M059J (cell line): ENCODE data around the gene CKS1B. TPM values are rescaled to one million over a fixed set of nuclear protein-coding genes. Genes with fewer than 3 reads are reported as not detected.
A peak's percentile ranks its signal among the peaks of the same experiment; 100 is the strongest.

ENCODE experiments used
- DNase-seq: peaks from one replicate; pipeline ENCODE4 v3.0.0-alpha.2; 2012; ENCODE audit warnings: low read depth
- total RNA-seq: library from RNA; depleted of rRNA; stranded (reverse); fragments of >200 nt; shearing (Covaris generic); gene quantifications from 2 replicates; pipeline ENCODE4 v1.2.3, GENCODE V29; 2014; rRNA removed

CKS1B gene
- total RNA-seq, 1 experiment from 2014 or later = 338 TPM

GRCh38 chr1:155013632-155014031 lies 39.2 kb downstream of the CKS1B start:
- DNase-seq = no peak

GRCh38 chr1:155014709-155015508 lies 40.4 kb downstream of the CKS1B start:
- DNase-seq = no peak

- no peak for DNase-seq
Measured at GRCh38 chr1:155015527-155016230, 41.2 kb downstream of the CKS1B start.

GRCh38 chr1:155016231-155016831 lies 41.9 kb downstream of the CKS1B start:
- no peak for DNase-seq

GRCh38 chr1:155017041-155017945 lies 42.8 kb downstream of the CKS1B start:
- peak; percentile 96 for DNase-seq

- DNase-seq = no peak
Measured at GRCh38 chr1:155017946-155018316, 43.5 kb downstream of the CKS1B start.

GRCh38 chr1:155018617-155019348 lies 44.3 kb downstream of the CKS1B start:
- peak; percentile 51 for DNase-seq

GRCh38 chr1:155019377-155020245 lies 45.1 kb downstream of the CKS1B start:
- DNase-seq = no peak

GRCh38 chr1:155022136-155022926 lies 47.9 kb downstream of the CKS1B start:
- DNase-seq = peak; percentile 56

- peak; percentile 47 for DNase-seq
Measured at GRCh38 chr1:155022927-155023236, 48.4 kb downstream of the CKS1B start.

- no peak for DNase-seq
Measured at GRCh38 chr1:155023627-155024026, 49.1 kb downstream of the CKS1B start.

GRCh38 chr1:155024315-155024714 lies 49.8 kb downstream of the CKS1B start:
- DNase-seq = no peak

- DNase-seq = peak; percentile 39
Measured at GRCh38 chr1:155026154-155026553, 51.7 kb downstream of the CKS1B start.

GRCh38 chr1:155026588-155026987 lies 52.1 kb downstream of the CKS1B start:
- DNase-seq = peak; percentile 83

Other genes with a start within 250 kb of the CKS1B start
- 0.37 TPM in 1 of 2 replicates, not detected in the other for gene KCNN3, start 104.4 kb upstream of the CKS1B start, total RNA-seq
- gene PMVK, start 38.0 kb upstream of the CKS1B start, total RNA-seq = 5.5 and 6.2 TPM in 2 replicates
- gene PBXIP1, start 18.6 kb upstream of the CKS1B start, total RNA-seq = 66.7 and 97.9 TPM in 2 replicates
- 27.5 and 41.7 TPM in 2 replicates for gene PYGO2, start 12.9 kb upstream of the CKS1B start, total RNA-seq
- 64.4 and 84.5 TPM in 2 replicates for gene SHC1, start 3.9 kb upstream of the CKS1B start, total RNA-seq
- 32.2 and 44.4 TPM in 2 replicates for gene FLAD1, start 8.7 kb downstream of the CKS1B start, total RNA-seq
- not detected in 2 replicates for gene LENEP, start 18.9 kb downstream of the CKS1B start, total RNA-seq
- gene ZBTB7B, start 28.1 kb downstream of the CKS1B start, total RNA-seq = 20.7 and 37.5 TPM in 2 replicates
- not detected in 2 replicates for gene DCST2, start 59.1 kb downstream of the CKS1B start, total RNA-seq
- gene DCST1, start 59.1 kb downstream of the CKS1B start, total RNA-seq = not detected in 2 replicates
- 74.5 and 90.0 TPM in 2 replicates for gene ADAM15, start 76.6 kb downstream of the CKS1B start, total RNA-seq
- 22.8 and 36.2 TPM in 2 replicates for gene EFNA4, start 89.1 kb downstream of the CKS1B start, total RNA-seq
- gene EFNA3, start 104.2 kb downstream of the CKS1B start, total RNA-seq = 0.59 and 2.9 TPM in 2 replicates
- gene EFNA1, start 153.2 kb downstream of the CKS1B start, total RNA-seq = 15.1 and 17.9 TPM in 2 replicates
- 55.7 and 62.9 TPM in 2 replicates for gene SLC50A1, start 161.2 kb downstream of the CKS1B start, total RNA-seq
- gene DPM3, start 165.8 kb downstream of the CKS1B start, total RNA-seq = 88.4 and 175 TPM in 2 replicates
- 209 and 323 TPM in 2 replicates for gene KRTCAP2, start 198.6 kb downstream of the CKS1B start, total RNA-seq
- gene TRIM46, start 199.2 kb downstream of the CKS1B start, total RNA-seq = 1.1 and 3.1 TPM in 2 replicates
- gene THBS3, start 233.2 kb downstream of the CKS1B start, total RNA-seq = 10.0 and 12.7 TPM in 2 replicates
- 92.8 and 95.2 TPM in 2 replicates for gene MTX1, start 234.0 kb downstream of the CKS1B start, total RNA-seq